NCI-H748 treated with DMSO at 0.1 percent for 48 hours (cell line): ENCODE data around the gene CERS1.
"Not testable (repeated sequence)": the region's sequence is repeated elsewhere in the genome, so short reads cannot be mapped to it uniquely, and the experiment has no call there.

Experiments used
- DNase-seq: peaks from one replicate; lab custom pipeline; 2025; lab: John Stamatoyannopoulos, UW

The CERS1 gene

DNA sequence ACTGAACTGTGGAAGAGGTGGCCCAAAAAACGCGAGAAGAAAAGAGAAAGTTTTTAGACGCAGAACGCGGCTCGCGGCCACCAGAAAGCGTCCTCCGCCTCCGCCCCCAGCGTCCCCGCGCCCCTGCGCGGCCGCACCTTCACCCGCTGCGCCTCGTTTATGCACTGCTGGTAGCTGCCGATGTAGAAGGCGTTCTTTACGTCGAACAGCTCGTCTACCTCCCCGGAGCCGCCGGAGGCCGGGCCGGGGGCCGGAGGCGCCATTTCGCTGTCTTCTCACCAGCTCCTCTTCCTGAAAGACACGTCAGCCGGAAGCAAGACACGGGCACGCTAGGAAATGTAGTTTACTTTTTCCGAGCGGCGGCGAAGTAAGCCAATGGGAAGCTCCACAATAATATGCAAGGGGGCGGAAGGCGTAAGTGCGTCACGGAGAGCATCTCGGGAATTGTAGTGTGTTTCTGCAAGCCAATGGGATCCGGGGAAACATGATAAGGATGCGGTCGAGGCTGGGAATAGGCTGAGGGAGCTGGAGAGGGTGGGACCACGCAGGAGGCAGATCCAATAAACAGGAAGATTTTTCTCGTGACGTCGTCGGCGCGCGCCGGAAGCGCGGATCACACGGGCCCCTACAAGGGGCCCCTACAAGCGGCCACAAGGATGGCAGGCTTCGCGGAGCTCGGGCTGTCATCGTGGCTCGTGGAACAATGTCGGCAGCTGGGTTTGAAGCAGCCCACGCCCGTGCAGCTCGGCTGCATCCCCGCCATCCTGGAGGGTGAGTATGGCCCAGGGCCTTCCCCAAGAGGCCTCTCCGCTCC lies 23.3 kb upstream of the CERS1 start, which contains the start of the genes COPE and DDX49:
Gene COPE (minus strand): TSS at position 302 of the 814 bp plus-strand sequence. CDS start 39 bp downstream, at position 263.
Gene DDX49 (plus strand): TSS at position 630 of the 814 bp plus-strand sequence. CDS start 27 bp downstream, at position 657.
- peak; percentile 96 for DNase-seq

DNA sequence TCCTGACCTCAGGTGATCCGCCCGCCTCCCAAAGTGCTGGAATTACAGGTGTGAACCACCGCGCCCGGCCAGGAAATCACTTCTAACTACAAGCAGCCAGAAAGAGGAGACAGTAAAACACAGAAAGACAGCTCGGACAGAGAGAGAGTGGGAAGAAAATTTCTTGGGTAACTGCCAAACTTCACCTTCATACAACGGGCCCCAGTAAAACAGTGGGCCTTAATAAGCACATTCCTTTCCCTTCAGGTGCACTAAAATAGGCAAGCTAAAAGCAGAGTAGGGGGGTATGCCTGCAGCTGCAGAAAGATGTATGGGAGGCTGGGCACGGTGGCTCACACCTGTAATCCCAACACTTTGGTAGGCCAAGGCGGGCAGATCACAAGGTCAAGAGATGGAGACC lies 21.6 kb upstream of the CERS1 start:
- not testable (repeated sequence) for DNase-seq

DNA sequence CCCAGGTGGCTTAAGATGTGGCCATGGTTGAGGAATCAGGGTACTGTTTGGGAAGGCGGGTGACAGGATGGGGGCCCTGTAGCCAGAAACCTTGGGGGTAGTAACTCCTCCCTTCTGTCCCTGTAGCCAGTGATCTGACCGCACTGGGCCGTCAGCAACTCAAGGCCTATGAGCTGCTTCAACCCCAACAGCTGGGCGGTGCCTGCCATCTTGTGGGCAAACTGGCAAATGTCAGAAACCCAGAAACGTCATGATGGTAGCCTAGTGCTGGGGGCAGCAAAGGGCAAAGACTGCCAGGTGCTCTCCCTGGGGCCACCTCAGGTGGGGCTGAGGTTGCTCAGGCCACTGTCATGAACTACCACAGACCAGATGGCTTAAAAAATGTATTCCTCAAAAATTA lies 19.7 kb upstream of the CERS1 start:
- no peak for DNase-seq

DNA sequence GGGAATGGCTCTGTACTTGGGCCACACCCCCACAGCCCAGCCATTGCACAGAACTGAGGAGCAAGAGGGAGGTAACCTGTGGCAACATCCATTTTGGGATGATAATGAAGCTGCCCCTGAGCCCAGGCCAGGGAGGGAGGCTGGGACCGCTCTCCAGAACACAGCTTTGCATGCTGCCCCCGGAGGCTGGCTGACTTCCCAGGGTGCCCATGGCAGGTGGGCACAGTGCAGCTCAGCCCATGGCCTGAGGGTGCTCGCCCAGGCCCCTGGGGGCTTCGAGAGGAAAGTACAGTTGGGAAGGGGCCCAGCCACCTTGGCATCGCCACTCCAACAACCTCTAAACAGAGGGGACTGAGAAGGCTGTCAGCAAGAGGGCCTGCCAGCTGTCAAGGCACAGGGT lies 17.5 kb upstream of the CERS1 start:
- DNase-seq: no peak

DNA sequence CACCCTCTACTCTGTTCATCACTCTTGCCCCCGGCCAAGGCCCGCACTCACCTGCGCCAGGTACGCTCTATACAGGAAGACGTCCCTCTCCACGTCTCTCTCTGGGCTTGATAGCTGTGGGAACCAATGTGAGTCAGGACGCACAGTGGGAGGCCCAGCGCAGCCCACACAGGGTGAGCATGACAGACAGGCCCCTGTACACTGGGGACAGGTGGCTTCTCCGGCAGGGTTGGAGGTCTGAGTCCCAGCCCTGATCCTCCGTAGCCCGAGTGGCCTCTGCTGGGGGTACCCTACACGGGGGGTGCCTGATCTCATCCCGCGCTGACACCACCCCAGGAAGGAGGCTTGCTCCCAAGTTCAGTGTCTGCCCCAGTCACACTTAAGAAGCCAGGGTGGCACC lies 17.0 kb upstream of the CERS1 start:
- DNase-seq: no peak

DNA sequence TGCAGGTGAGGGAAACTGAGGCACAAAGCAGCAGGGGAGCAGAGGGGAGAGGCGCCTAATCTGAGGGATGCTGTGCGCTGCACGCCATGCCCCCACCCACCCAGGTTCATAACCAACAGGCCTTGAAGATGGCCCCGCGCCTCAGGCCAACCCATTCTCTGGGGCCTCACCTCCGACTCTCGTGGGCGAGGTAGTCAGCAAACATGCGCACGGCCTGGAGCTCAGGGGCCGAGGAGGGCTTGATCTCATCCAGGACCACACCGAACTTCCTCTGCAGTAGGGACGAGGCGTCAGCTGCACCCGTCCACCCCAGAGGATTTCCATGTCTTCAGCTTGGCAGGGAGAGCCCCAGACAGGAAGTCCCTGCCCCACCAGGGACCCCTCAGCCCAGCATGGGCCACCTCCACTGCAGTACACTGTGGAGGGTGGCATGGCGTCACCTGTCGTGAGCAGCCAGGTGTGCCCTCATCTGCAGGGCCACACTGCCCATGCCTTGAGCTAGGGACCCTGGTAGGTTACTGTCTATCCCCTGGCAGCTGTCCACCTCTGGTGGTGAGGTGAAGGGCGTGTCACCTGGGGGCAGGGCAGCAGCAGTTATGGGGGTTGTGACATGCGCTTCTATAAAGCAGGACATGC lies 15.0 kb upstream of the CERS1 start:
- DNase-seq: no peak

DNA sequence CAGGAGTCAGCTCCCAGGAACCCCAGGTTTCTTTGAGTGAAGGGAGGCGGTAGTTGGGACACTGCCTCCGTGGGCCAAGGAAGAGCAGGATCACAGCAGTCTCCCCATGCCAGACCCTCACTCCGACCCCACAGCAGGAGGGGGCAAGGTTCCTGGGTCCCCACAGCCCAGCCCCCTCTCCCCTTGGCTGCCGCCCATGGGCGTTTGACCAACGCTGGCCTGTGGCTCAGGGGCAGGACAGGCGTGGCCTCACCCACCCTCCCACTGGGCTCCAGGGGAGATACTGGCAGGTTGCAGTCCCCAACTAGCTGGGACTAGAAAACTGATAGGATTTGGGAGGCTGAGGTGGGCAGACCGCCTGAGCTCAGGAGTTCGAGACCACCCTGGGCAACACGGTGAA lies 14.1 kb upstream of the CERS1 start:
- no peak for DNase-seq

DNA sequence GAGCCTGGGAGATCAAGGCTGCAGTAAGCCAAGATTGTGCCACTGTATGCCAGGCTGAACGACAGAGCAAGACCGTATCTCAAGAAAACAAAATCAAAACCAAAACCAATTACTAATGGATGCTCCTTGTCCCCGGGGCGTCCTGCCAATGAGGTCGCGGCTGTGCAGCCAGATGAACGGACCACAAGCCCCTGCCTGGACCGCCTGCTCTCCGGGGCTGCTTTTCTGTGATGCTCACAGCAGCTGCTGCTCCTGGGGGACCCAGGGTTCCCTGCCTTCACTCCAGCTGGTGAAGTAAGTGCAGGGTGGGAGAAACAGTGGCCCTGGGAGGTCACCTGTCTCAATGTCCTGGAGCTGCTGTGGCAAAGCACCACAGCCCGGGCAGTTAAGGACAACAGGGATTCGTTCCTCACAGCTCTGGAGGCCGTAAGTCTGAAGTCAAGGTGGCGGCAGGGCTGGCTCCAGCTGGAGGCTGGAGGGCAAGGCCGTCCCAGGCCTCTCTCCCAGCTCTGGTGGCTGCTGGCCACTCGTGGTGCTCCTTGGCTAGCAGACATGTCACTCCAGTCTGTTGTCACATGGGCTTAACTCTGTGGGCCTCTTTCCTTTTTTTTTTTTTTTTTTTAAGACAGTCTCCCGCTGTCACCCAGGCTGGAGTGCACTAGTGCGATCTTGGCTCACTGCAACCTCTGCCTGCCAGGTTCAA lies 13.1 kb upstream of the CERS1 start:
- no peak for DNase-seq

DNA sequence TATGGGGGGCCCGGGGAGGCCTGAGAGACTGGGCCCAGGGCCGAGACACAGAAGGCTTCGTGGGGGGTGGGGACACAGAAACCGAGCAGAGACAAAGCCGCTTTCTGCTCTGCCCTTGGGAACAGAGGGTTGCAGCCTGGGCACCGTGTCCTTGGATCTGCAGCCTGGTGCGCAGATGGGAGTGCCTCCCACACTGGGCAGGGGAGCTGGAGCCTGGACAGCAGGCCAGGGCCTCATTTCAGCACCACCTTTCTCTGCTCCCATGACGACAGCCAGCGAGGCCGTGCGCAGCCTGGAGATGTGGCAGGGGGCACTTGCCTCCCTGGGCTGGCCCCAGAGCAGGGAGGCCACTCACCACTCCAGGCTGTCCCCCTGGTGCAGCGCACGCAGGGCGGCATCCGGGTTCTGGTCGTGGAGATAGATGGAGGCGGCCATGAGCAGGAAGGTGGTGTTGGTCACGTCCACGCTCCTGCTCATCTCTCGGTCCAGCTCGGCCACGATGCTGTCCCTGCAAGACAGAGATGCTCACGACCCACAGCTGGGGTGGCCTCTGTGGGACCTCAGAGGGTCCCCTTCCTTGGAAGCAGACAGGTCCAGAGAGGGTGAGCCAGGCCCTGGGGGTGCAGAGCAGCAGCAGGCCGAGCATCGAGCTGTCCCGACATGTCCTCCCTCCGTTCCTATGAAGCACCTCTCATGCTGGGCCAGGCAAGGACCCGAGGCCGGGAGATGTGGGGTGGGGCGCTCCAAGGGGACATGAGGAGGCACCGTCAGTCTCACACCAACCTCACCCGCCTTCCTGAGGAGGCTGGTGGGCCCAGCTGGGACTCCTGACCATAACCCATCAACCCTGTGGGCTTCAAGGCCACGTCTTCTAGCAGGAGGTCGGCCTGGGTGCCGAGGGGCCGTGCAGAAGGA lies 10.9 kb upstream of the CERS1 start:
- no peak for DNase-seq

DNA sequence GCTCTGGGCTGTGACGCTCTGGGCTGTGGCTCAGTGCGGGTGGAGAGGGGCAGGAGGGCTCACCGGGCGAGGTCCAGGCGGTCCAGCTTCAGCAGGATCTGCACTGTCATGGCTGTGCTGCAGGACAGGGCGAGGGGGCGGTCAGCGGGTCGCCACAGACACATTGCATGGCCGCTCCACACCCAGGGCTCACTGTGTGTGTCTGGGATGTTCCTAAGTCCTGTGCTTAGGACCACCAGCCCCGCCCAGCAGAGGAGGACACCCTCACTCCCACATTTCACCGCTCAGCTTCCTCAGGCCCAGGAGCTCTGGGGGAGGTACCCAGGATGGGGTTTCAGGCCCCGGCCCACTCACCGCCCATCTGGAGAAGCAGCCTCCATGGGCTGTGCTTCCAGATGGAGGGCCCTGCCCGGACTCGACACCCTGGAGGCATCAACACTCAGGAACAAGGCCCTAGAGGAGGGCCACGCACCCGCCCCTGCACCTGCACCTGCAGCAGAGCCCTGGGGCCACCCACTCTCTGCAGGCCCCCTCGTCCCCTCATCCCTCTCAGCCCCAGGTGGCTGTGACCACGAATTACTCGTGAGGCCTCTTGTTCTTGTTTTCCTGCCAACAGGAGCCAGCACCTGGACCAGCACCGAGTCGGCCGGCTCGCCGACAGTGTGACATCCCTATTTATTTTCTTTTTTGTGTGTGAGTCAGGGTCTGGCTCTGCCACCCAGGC lies 9.7 kb upstream of the CERS1 start:
- DNase-seq: no peak

DNA sequence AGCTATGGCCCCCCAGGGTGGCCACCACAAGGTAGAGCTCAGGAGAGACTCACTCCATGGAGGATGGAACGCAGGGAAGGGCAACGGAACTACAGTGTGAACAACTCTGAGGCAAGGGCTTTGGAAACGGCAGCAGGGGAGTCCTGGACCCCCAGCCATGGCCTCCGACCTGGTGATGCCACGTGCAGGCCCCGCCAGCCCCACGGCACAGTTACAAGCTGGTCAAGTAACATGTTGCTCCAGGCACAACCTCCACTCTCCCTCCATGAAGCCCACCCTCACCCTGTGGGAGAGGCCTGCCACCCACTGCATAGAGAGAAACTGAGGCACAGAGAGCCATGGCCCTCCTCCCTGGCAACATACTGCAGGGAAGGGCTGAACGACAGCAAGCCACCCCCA lies 9.1 kb upstream of the CERS1 start:
- no peak for DNase-seq

DNA sequence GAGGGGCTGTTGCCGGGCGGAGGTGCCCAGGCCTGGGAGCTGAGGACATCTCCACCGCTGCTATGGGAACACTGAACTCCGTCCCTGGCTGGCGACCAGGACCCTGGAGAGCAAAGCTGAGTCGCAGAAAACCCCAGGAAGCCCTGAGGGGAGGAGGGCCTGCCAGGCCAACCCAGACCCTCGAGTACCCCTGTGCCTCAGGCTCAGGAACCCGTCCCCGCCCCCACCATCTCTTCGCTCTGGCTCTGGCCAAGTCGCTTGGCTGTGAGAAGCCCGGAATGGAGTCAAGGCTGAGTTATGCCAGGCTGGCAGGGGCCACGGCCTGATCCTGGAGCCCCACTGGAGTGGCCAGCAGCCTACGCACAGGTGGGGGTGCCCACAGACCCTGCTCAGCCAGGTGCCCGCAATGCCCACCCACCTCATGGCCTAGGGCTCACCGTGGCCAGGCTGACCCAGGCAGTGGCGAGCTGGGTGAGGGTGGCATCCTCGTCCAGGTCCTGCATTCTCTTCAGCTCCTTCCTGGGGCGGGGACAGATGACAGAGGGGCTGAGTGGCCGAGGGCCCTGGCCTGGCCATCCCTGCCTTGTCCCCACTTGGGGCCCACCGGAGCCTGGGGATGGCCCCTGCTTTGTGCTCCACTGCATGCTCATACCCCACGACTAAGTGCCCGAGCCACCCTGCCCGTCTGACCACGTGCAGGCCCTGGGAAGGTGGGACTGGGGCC lies 8.5 kb upstream of the CERS1 start:
- DNase-seq: no peak

DNA sequence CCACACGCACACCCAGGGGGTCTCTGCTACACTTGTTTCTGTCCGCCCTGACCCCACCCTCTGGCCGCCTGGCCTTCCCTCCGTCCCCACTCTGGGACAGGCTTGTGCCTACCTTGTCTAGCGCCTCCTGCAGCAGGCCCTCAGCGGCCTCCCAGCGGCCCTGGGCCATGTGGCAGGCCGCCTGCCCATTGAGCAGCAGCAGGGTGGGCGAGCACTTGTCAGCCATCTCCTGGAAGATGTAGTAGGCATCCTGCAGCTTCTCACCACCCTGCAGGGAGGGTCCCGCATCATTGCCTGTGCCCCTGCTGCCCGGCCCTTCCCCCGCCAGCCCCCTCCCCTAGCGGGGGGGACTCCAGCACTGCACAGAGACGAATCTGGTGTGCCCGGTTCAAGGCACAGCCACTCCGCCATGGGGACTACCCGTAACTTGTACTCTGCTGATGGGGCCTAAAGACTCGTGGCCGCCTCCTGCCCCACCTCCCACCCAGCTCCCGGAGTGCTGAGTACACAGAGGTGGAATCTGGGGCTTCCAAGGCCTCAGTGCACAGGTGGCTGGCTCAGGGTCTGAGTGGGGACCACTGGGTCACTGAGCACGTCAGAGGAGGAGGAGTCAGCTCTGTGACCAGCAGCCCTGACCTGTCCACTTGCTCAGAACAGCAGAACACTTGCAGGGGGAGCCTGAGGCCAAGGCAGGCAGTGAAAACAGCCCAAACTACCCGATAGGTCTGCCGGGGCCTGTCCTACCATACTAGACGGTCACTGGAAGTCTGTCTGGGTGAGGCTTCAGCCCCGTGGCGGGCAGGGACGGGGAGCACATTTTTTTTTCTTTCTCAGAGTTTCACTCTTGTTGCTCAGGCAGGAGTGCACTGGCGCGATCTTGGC lies 7.4 kb upstream of the CERS1 start:
- DNase-seq: no peak

DNA sequence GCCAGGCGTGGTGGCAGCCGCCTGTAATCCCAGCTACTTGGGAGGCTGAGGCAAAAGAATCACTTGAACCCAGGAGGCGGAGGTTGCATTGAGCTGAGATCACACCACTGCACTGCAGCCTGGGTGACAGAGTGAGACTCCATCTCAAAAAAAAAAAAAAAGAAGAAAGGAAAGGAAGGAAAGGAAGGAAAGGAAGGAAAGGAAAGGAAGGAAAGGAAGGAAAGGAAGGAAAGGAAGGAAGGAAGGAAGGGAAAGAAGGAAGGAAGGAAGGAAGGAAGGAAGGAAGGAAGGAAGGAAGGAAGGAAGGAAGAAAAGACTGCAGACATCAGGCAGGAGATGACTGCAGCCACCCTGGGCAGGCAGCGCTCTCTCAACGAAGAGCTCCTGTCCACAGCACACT lies 6.6 kb upstream of the CERS1 start:
- DNase-seq: not testable (repeated sequence)

DNA sequence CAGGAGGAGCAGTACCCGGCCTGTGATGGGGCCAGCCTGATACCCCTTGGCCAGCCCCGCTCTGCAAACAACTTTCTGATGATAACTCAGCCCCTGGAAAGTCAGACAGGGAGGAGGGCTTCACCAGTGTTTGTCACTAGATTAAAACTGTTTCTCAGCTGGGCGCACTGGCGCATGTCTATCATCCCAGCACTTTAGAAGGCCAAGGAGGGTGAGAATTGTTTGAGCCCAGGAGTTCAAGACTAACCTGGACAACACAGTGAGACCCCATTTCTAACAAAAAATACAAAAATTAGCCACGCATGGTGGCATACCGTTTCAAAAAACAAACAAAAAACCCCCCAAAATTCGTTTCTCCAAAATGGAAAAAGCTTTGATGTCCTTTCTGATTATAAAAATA lies 5.5 kb upstream of the CERS1 start:
- no peak for DNase-seq

DNA sequence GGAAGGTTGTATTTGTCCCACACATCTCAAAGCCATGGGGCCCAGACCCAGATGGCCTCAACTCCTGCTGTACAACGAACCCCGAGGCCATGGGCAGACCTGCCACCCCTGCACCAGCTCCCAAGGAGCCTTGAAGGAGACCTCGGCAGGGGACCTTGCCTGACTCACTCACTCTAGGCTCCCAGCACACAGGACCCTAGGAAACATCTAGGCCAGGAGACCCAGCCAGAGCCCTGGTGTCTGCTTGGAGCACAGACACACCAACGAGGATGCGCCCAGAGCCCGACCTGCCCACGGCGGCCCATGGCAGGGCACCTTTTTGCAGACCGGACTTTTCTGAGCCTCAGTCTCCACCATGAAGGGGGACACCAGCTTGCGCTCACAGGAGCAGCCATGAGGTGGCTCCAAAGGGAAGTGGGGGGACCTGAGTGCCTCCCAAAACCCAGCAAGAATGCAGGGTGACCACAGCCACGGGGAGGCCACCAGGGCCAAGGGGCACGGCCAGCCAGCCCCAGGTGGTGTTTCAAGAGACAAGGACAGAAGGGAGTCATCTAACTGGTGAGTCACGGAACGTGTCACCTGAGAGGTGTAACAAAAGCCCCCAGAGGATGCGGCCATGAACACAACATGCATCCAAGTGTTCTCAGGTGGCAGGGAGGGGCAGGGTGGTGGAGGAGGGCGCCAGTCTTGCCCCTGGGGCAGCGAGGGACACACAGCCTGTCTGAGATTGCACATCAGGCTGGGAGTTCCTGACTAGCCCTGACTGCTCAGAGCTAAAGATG lies 4.9 kb upstream of the CERS1 start:
- DNase-seq: no peak

DNA sequence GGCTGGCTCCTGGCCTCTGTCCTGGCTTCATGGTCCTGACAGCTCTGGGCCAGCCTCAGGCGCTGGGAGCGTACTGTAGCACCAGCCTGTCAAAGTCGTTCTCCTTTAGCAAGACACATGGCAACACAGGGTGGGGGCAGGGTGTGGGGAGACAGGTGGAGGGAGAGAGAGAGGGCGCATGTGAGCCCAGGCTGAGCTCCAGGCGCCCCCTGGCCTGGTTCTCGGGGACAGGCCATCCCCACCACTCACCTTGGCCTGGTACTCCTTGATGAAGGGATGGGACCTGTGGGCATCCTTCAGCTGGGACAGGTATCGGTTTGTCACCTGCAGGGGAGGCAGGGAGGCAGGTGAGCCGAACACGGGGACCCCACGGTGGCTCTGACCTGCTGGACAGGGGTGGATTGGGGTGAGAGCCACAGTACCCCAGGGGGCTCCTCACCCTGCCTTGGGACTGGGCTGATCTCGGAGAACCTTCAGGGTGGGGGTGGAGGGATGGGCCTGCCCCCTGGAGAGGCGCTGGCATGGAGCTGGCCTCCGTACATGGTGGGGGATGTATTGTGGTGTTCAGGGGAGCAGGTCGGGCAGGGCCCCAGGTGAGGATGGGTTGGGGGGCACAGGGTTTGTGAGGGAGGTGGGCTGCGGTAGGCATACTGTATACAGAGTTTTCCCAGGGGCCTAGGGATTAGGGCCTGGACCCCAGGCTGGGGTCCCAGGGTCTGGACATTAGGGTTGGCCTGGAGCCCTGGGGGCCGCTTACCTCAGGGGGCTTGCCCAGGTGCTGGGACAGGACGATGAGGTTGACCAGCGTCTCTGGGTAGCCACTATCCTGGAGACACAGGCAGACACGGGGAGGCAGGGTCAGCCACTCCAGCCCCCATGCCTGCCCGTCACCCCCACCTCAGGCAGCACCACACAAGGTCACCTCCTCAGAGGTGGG lies 3.9 kb upstream of the CERS1 start:
- no peak for DNase-seq
